Neural progenitor cell (in vitro differentiated cells): ENCODE results near the gene PRKD1. TPM values are rescaled to one million over a fixed set of nuclear protein-coding genes. Genes with fewer than 3 reads are reported as not detected.

Experiments used
- DNase-seq: peaks from one replicate; pipeline ENCODE4 v3.0.0-alpha.2; 2016; ENCODE audit warnings: low spot score
- H2AFZ ChIP-seq: fragments of 200-600 bp; sonication (generic); replicated peaks from 2 replicates; pipeline ENCODE4 v1.6.1; 2016; ENCODE audit warnings: antibody characterized with exemption
- H3F3A ChIP-seq: fragments of 200-600 bp; sonication (generic); 2 replicates; pipeline ENCODE4 v1.6.1; 2016; ENCODE audit warnings: antibody characterized with exemption, low read depth
- H3K27ac ChIP-seq: fragments of 200-600 bp; sonication (generic); 2 replicates; pipeline ENCODE4 v1.5.1; 2016; ENCODE audit warnings: mild to moderate bottlenecking
- H3K27me3 ChIP-seq: fragments of 200-600 bp; sonication (generic); 2 replicates; pipeline ENCODE4 v1.6.1; 2016; ENCODE audit warnings: mild to moderate bottlenecking, moderate library complexity
- H3K36me3 ChIP-seq: fragments of 200-600 bp; sonication (generic); 2 replicates; pipeline ENCODE4 v1.5.1; 2016
- H3K4me1 ChIP-seq: fragments of 200-600 bp; sonication (generic); 2 replicates; pipeline ENCODE4 v1.6.1; 2016; ENCODE audit warnings: mixed run types
- H3K4me2 ChIP-seq: fragments of 200-600 bp; sonication (generic); 2 replicates; pipeline ENCODE4 v1.6.1; 2016
- H3K4me3 ChIP-seq: fragments of 200-600 bp; sonication (generic); 2 replicates; pipeline ENCODE4 v1.5.1; 2016
- H3K79me2 ChIP-seq: fragments of 200-600 bp; sonication (generic); 2 replicates; pipeline ENCODE4 v1.6.1; 2016; ENCODE audit warnings: low read depth
- H3K9ac ChIP-seq: fragments of 200-600 bp; sonication (generic); 2 replicates; pipeline ENCODE4 v1.6.1; 2016
- H3K9me3 ChIP-seq: fragments of 200-600 bp; sonication (generic); 2 replicates; pipeline ENCODE4 v1.5.1; 2016; ENCODE audit warnings: low read depth
- H4K20me1 ChIP-seq: fragments of 200-600 bp; sonication (generic); 2 replicates; pipeline ENCODE4 v1.6.1; 2016; ENCODE audit warnings: low read depth
- H3K27ac Mint-ChIP-seq: 3 replicates; pipeline ENCODE4 v1.8.0; 2021; ENCODE audit warnings: mixed read lengths
- H3K27me3 Mint-ChIP-seq: 2 replicates; pipeline ENCODE4 v1.8.0; 2022; ENCODE audit warnings: low read depth, mild to moderate bottlenecking, inconsistent platforms, moderate library complexity, mixed read lengths; ENCODE audit not compliant: insufficient read depth
- H3K36me3 Mint-ChIP-seq: 3 replicates; pipeline ENCODE4 v1.8.0; 2021; ENCODE audit warnings: mixed read lengths
- H3K4me1 Mint-ChIP-seq: 3 replicates; pipeline ENCODE4 v1.8.0; 2021; ENCODE audit warnings: mixed read lengths
- H3K4me3 Mint-ChIP-seq: 3 replicates; pipeline ENCODE4 v1.8.0; 2021; ENCODE audit warnings: mild to moderate bottlenecking, moderate library complexity, mixed read lengths
- H3K9me3 Mint-ChIP-seq: 3 replicates; pipeline ENCODE4 v1.8.0; 2020; ENCODE audit warnings: mixed read lengths
- EZH2 ChIP-seq: fragments of 200-600 bp; sonication (generic); IDR thresholded peaks from 2 replicates; pipeline ENCODE4 v1.6.1; 2017; ENCODE audit warnings: antibody characterized with exemption, mild to moderate bottlenecking, moderate library complexity
- EZH2phosphoT487 ChIP-seq: fragments of 200-600 bp; sonication (generic); IDR thresholded peaks from 2 replicates; pipeline ENCODE4 v1.6.1; 2017; ENCODE audit warnings: antibody characterized with exemption
- total RNA-seq: library from RNA; depleted of rRNA; stranded (reverse); fragments of >200 nt; gene quantifications from 2 replicates; pipeline ENCODE4 v1.2.3, GENCODE V29; 2015; ENCODE audit warnings: low replicate concordance
- TF ChIP-seq, protein P1 (sequence below): fragments of 200-600 bp; sonication (generic); IDR thresholded peaks from 2 replicates; pipeline ENCODE4 v1.5.1; 2017; ENCODE audit warnings: antibody characterized with exemption, mild to moderate bottlenecking

Gene PRKD1
- total RNA-seq, 1 donor from 2014 or later: 8.7 TPM

DNA sequence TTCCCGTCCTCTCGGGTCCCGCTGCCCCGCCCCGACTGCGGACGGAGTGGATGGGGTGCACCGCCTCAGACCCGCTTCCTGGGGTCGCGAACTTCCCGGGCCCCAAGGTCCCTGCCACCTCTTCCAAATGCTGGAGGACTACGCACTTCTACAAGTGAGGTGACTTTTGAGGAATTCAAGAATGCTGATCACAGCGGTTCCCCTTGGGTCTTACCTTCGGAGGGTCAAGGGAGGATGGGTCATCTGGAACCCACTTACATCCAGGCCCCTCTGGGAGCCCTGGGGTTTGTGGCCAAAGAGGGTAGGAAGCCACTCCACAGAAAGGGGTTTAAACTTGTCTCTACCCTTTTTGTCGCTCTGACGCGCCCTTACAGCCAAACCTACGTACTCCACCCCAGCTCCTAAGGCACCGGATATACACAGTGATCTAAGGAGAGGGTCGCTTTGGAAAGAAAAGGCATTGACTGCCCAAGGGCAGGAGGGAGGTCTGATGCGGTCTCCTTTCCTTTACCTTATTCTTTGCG lies 532 bp upstream of the PRKD1 start:
- H3K36me3 Mint-ChIP-seq: no peaks in the 10 kb centered on the region
- Histone ChIP-seq H3F3A (peaks cover 26% of the 10 kb centered on the region), H3K4me3 (peak overlapping the region; percentile 97), H3K27ac (no peak overlapping the region), H3K36me3 (no peaks in the 10 kb centered on the region), H3K79me2 (peaks cover 8% of the 10 kb centered on the region), H3K4me2 (peak overlapping the region; percentile 96), H3K27me3 (peaks cover 52% of the 10 kb centered on the region), H3K9me3 (no peaks in the 10 kb centered on the region), H3K4me1 (peaks cover 22% of the 10 kb centered on the region), H4K20me1 (peaks cover 18% of the 10 kb centered on the region), H2AFZ (peak overlapping the region; percentile 98), H3K9ac (no peak overlapping the region)
- TF ChIP-seq, protein P1, sequence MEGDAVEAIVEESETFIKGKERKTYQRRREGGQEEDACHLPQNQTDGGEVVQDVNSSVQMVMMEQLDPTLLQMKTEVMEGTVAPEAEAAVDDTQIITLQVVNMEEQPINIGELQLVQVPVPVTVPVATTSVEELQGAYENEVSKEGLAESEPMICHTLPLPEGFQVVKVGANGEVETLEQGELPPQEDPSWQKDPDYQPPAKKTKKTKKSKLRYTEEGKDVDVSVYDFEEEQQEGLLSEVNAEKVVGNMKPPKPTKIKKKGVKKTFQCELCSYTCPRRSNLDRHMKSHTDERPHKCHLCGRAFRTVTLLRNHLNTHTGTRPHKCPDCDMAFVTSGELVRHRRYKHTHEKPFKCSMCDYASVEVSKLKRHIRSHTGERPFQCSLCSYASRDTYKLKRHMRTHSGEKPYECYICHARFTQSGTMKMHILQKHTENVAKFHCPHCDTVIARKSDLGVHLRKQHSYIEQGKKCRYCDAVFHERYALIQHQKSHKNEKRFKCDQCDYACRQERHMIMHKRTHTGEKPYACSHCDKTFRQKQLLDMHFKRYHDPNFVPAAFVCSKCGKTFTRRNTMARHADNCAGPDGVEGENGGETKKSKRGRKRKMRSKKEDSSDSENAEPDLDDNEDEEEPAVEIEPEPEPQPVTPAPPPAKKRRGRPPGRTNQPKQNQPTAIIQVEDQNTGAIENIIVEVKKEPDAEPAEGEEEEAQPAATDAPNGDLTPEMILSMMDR: no peak
- peak; percentile 20 for TF ChIP-seq EZH2
- DNase-seq: no peak
- H3K9me3 Mint-ChIP-seq: no peaks in the 10 kb centered on the region
- no peak overlapping the region for H3K27ac Mint-ChIP-seq
- peaks cover 22% of the 10 kb centered on the region for H3K4me1 Mint-ChIP-seq
- H3K4me3 Mint-ChIP-seq: peak overlapping the region; percentile 84
- peaks cover 3% of the 10 kb centered on the region for H3K27me3 Mint-ChIP-seq

DNA sequence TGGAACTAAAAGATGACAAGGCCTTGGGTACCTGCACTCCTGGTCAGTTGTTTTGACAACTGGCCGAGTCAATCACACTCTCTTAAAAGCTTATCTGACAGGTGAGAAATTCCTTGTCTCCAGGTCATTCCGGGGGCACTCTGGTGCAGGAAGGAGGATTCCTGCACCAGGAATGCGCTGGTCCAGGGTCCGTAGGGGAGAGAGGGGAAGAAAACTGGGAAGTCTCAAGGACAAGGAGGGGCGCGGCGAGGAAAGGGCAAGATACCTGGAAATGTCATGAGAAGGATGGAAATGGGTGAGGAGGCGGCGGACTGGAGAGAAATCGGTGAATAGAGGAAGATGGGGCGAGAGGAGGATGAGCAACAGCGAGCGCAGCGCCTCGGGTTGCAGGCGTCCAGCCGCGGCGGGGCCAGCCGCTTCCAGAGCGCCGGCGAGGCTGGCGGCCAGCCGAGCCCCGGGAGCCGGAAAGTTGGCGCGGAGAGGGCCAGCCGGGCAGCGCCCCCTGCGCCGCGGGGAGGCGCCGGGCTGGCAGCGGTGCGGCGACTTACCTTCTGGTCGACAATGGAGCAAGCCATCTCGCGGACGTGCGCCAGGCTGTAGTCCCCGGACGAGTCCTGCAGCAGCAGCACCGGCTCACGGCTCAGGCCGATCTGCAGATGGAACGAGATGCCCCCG lies 809 bp downstream of the PRKD1 start:
- Histone ChIP-seq H3K4me3 (peak overlapping the region; percentile 97), H3K9ac (peak overlapping the region; percentile 47), H4K20me1 (peaks cover 18% of the 10 kb centered on the region), H3K27ac (no peak overlapping the region), H3K4me2 (peak overlapping the region; percentile 96), H3K4me1 (peaks cover 22% of the 10 kb centered on the region), H3K79me2 (peaks cover 8% of the 10 kb centered on the region), H3K27me3 (peaks cover 52% of the 10 kb centered on the region), H2AFZ (peak overlapping the region; percentile 98), H3K36me3 (no peaks in the 10 kb centered on the region), H3K9me3 (no peaks in the 10 kb centered on the region), H3F3A (peaks cover 26% of the 10 kb centered on the region)
- Mint-ChIP-seq H3K9me3 (no peaks in the 10 kb centered on the region), H3K27ac (peak overlapping the region; percentile 43), H3K4me3 (peak overlapping the region; percentile 95), H3K36me3 (no peaks in the 10 kb centered on the region), H3K4me1 (peaks cover 22% of the 10 kb centered on the region), H3K27me3 (peaks cover 3% of the 10 kb centered on the region)
- DNase-seq: peak; percentile 69
- TF ChIP-seq EZH2: peak; percentile 2
- TF ChIP-seq EZH2phosphoT487: no peak
- TF ChIP-seq, protein P1: peak; percentile 21

DNA sequence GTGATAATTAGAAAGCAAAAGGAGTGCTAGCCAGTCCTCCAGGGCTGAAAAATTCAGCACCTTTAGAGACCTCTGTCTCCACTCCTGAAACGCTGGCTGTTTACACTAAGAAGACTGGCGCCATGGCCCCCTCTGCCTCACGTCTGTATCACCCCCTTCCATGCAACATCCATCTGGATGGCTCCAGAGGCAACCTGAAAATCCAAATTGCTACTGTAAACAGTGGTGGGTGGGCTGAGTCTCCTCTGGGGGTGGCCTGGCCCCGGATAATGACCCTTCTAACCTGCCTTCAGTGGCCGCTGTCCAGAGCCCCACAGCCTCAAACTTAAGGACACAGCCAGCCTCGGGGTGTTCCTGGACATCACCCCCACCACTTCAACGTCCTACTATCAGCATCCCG lies 1.4 kb downstream of the PRKD1 start:
- DNase-seq: peak; percentile 28
- no peak overlapping the region for H3K27ac Mint-ChIP-seq
- TF ChIP-seq, protein P1: no peak
- TF ChIP-seq EZH2phosphoT487 (no peak), EZH2 (no peak)
- no peaks in the 10 kb centered on the region for H3K9me3 Mint-ChIP-seq
- Histone ChIP-seq H3K27ac (no peak overlapping the region), H3K4me1 (peaks cover 22% of the 10 kb centered on the region), H3K27me3 (peaks cover 52% of the 10 kb centered on the region), H3K9ac (no peak overlapping the region), H3K9me3 (no peaks in the 10 kb centered on the region), H3K4me3 (peak overlapping the region; percentile 97), H3K79me2 (peaks cover 8% of the 10 kb centered on the region), H3F3A (peaks cover 26% of the 10 kb centered on the region), H2AFZ (no peak overlapping the region), H3K36me3 (no peaks in the 10 kb centered on the region), H3K4me2 (peak overlapping the region; percentile 96), H4K20me1 (peaks cover 18% of the 10 kb centered on the region)
- peak overlapping the region; percentile 95 for H3K4me3 Mint-ChIP-seq
- peaks cover 22% of the 10 kb centered on the region for H3K4me1 Mint-ChIP-seq
- peaks cover 3% of the 10 kb centered on the region for H3K27me3 Mint-ChIP-seq
- H3K36me3 Mint-ChIP-seq: no peaks in the 10 kb centered on the region
